Measurements from ENCODE around the gene POPDC3. TPM values are rescaled to one million over a fixed set of nuclear protein-coding genes. Genes with fewer than 3 reads are reported as not detected.

The POPDC3 gene
- total and polyA plus RNA-seq, 2 of the 4 experiments (the other 2 are of a cell fraction) = 22.7 to 25.8 TPM

DNA sequence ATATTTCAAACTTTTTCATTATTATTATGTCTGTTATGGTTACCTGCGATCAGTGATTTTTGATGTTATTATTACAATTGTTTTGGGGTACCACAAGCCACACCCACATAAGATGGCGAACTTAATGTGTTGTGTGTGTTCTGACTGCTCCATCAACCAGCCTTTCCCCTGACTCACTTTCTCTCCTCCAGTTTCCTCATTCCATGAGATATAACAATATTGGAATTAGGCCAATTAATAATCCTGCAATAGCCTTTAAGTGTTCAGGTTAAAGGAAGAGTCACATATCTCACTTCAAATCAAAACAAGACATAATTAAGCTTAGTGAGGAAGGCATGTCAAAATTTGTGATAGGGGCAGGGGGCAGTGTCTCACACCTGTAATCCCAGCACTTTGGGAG lies 16.3 kb upstream of the POPDC3 start:
- ATAC-seq (ENCODE audit: low read depth) (no peak), DNase-seq (peak; percentile 39)
- Histone ChIP-seq H3K27ac (ENCODE audit: insufficient read depth, low read length) (no peak overlapping the region), H2AK9ac (replicated peaks; ENCODE audit: low read depth, low read length, poor library complexity) (no peak overlapping the region), H3K9me1 (ENCODE audit: insufficient read depth, low read length) (no peaks in the 10 kb centered on the region), H3K9ac (ENCODE audit: low read depth, low read length) (no peak overlapping the region), H3K4me2 (ENCODE audit: low read depth, low read length) (no peak overlapping the region), H3K4ac (ENCODE audit: low read depth, low read length) (no peak overlapping the region), H2AK5ac (ENCODE audit: low read depth, low read length) (no peak overlapping the region), H3K4me3 (ENCODE audit: insufficient read depth, low read depth, low read length) (no peak overlapping the region), H2BK20ac (ENCODE audit: low read depth, low read length) (no peak overlapping the region), H2BK120ac (ENCODE audit: low read depth, low read length) (no peak overlapping the region), H4K5ac (ENCODE audit: low read depth, low read length) (no peak overlapping the region), H3K9me3 (ENCODE audit: control insufficient read depth, insufficient read depth, low read length) (0 out of 2 replicates have a peak, but pooled peaks cover 2% of the 10 kb centered on the region), H3K79me1 (ENCODE audit: low read depth in 1 of 2, low read length in 2 of 2) (no peaks in the 10 kb centered on the region), H4K91ac (ENCODE audit: insufficient read depth, low read depth, low read length) (no peak overlapping the region), H3K14ac (replicated peaks; ENCODE audit: low read depth, low read length) (no peak overlapping the region), H4K20me1 (ENCODE audit: insufficient read depth, low read length) (no peaks in the 10 kb centered on the region), H2BK5ac (ENCODE audit: low read depth, low read length, poor library complexity, severe bottlenecking) (no peak overlapping the region), H2BK15ac (ENCODE audit: low read depth, low read length) (no peak overlapping the region), H3K4me1 (ENCODE audit: control insufficient read depth, insufficient read depth, low read length) (peaks cover 3% of the 10 kb centered on the region), H3K56ac (ENCODE audit: extremely low read depth, insufficient read depth, low read length) (no peak overlapping the region), H3K23ac (ENCODE audit: low read depth, low read length) (no peak overlapping the region), H3K36me3 (ENCODE audit: control insufficient read depth, insufficient read depth, low read length) (no peaks in the 10 kb centered on the region), H4K8ac (ENCODE audit: low read depth in 2 of 2, low read length in 2 of 2) (no peak overlapping the region), H3K18ac (ENCODE audit: low read depth, low read length) (no peak overlapping the region), H2AFZ (replicated peaks; ENCODE audit: low read length, poor library complexity) (no peak overlapping the region), H3K27me3 (ENCODE audit: control insufficient read depth, insufficient read depth, low read length) (no peaks in the 10 kb centered on the region)
- no TSS peak for BruUV-seq (replicated peaks)
- intact Hi-C loops (cut with micrococcal nuclease) (no loop called here), dilution Hi-C loops (cut with HindIII; ENCODE audit: low sequenced_read_pairs, unreplicated experiment) (no loop called here), in situ Hi-C loops (cut with MboI; ENCODE audit: low sequenced_read_pairs) (no loop called here)
- WGBS, 2 experiments (ENCODE audit: extremely low coverage in 2 of 2, insufficient read length in 1 of 2) = no CpG with 5 or more reads among the region's 2 CpGs
- TF ChIP-seq, protein P1, sequence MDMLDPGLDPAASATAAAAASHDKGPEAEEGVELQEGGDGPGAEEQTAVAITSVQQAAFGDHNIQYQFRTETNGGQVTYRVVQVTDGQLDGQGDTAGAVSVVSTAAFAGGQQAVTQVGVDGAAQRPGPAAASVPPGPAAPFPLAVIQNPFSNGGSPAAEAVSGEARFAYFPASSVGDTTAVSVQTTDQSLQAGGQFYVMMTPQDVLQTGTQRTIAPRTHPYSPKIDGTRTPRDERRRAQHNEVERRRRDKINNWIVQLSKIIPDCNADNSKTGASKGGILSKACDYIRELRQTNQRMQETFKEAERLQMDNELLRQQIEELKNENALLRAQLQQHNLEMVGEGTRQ (IDR thresholded peaks at IDR 0.05; ENCODE audit: low read depth, low read length) = no peak
- TF ChIP-seq, protein P2, sequence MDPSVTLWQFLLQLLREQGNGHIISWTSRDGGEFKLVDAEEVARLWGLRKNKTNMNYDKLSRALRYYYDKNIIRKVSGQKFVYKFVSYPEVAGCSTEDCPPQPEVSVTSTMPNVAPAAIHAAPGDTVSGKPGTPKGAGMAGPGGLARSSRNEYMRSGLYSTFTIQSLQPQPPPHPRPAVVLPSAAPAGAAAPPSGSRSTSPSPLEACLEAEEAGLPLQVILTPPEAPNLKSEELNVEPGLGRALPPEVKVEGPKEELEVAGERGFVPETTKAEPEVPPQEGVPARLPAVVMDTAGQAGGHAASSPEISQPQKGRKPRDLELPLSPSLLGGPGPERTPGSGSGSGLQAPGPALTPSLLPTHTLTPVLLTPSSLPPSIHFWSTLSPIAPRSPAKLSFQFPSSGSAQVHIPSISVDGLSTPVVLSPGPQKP (IDR thresholded peaks at IDR 0.05; ENCODE audit: borderline replicate concordance, low read depth, low read length) = no peak
- TF ChIP-seq POLR2A (IDR thresholded peaks at IDR 0.05; ENCODE audit: low read depth, low read length) = no peak
- no peak for TF ChIP-seq NFE2L2 (IDR thresholded peaks at IDR 0.05; ENCODE audit: low read depth, low read length)
- TF ChIP-seq RAD21 (IDR thresholded peaks at IDR 0.05; ENCODE audit: low read length) = no peak
- TF ChIP-seq BHLHE40 (IDR thresholded peaks at IDR 0.05; ENCODE audit: low read depth, low read length) = no peak
- no peak for TF ChIP-seq SMC3 (IDR thresholded peaks at IDR 0.05; ENCODE audit: low read depth, low read length)
- TF ChIP-seq CHD1 (IDR thresholded peaks at IDR 0.05; ENCODE audit: low read depth, low read length) = no peak
- no peak for TF ChIP-seq MAFK (IDR thresholded peaks at IDR 0.05; ENCODE audit: low read depth, low read length)
- TF ChIP-seq MXI1 (IDR thresholded peaks at IDR 0.05; ENCODE audit: borderline replicate concordance, low read depth, low read length) = no peak
- TF ChIP-seq RCOR1 (IDR thresholded peaks at IDR 0.05; ENCODE audit: insufficient replicate concordance, low read length) = no peak
- no peak for TF ChIP-seq FOS (IDR thresholded peaks at IDR 0.05; ENCODE audit: low read depth, low read length)
- no peak for TF ChIP-seq MAZ (IDR thresholded peaks at IDR 0.05; ENCODE audit: borderline replicate concordance, low read depth, low read length)
- TF ChIP-seq, protein P3, sequence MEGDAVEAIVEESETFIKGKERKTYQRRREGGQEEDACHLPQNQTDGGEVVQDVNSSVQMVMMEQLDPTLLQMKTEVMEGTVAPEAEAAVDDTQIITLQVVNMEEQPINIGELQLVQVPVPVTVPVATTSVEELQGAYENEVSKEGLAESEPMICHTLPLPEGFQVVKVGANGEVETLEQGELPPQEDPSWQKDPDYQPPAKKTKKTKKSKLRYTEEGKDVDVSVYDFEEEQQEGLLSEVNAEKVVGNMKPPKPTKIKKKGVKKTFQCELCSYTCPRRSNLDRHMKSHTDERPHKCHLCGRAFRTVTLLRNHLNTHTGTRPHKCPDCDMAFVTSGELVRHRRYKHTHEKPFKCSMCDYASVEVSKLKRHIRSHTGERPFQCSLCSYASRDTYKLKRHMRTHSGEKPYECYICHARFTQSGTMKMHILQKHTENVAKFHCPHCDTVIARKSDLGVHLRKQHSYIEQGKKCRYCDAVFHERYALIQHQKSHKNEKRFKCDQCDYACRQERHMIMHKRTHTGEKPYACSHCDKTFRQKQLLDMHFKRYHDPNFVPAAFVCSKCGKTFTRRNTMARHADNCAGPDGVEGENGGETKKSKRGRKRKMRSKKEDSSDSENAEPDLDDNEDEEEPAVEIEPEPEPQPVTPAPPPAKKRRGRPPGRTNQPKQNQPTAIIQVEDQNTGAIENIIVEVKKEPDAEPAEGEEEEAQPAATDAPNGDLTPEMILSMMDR (conservative IDR thresholded peaks at IDR 0.05; ENCODE audit: low read depth, low read length) = no peak
- TF ChIP-seq CEBPB (IDR thresholded peaks at IDR 0.05; ENCODE audit: low read depth, low read length) = no peak
- POLR2A ChIA-PET (ENCODE audit: unreplicated experiment) = no interaction called here
- CTCF ChIA-PET = no interaction called here

Measured in IMR-90 (cell line).